ENCODE results near the gene REXO4.
A peak's percentile ranks its signal among the peaks of the same experiment; 100 is the strongest.

- no peak for TF ChIP-seq EP300 (IDR thresholded peaks at IDR 0.05)
- TF ChIP-seq, protein P1, sequence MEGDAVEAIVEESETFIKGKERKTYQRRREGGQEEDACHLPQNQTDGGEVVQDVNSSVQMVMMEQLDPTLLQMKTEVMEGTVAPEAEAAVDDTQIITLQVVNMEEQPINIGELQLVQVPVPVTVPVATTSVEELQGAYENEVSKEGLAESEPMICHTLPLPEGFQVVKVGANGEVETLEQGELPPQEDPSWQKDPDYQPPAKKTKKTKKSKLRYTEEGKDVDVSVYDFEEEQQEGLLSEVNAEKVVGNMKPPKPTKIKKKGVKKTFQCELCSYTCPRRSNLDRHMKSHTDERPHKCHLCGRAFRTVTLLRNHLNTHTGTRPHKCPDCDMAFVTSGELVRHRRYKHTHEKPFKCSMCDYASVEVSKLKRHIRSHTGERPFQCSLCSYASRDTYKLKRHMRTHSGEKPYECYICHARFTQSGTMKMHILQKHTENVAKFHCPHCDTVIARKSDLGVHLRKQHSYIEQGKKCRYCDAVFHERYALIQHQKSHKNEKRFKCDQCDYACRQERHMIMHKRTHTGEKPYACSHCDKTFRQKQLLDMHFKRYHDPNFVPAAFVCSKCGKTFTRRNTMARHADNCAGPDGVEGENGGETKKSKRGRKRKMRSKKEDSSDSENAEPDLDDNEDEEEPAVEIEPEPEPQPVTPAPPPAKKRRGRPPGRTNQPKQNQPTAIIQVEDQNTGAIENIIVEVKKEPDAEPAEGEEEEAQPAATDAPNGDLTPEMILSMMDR (IDR thresholded peaks at IDR 0.05) = peak in 3 of 4 experiments; percentile 7 to 60 (median 53)
Measured at GRCh38 chr9:133375724-133376654, 41.8 kb downstream of the REXO4 start, which contains the start of the genes STKLD1 and SURF4.

Data from gastroesophageal sphincter (tissue), 3 donors.